22Rv1 (cell line): Measurements from ENCODE around the gene PARD3B.

ENCODE experiments used
- CTCF ChIP-seq: fragments of 450-650 bp; IDR thresholded peaks from 2 replicates; pipeline ENCODE4 v1.5.1; 2017; ENCODE audit warnings: mild to moderate bottlenecking
- ZFX ChIP-seq: fragments of 450-650 bp; IDR thresholded peaks from 2 replicates; pipeline ENCODE4 v1.6.1; 2017; ENCODE audit warnings: antibody characterized with exemption, borderline replicate concordance

- TF ChIP-seq CTCF, result no peak
- no peak for TF ChIP-seq ZFX
Measured at GRCh38 chr2:205017381-205017780, 472.1 kb downstream of the PARD3B start.
